GM12872 (cell line): Measurements from ENCODE around the gene RTN4RL2.

Experiments
- CTCF ChIP-seq: IDR thresholded peaks from 3 replicates; pipeline ENCODE4 v1.5.1; 2011; ENCODE audit warnings: low read depth, mild to moderate bottlenecking, low read length, moderate library complexity; ENCODE audit not compliant: insufficient read depth

The RTN4RL2 gene

GRCh38 chr11:57496109-57496820, 35.9 kb downstream of the RTN4RL2 start:
- no peak for TF ChIP-seq CTCF

- no peak for TF ChIP-seq CTCF
These were observed 37.2 kb downstream of the RTN4RL2 start for GRCh38 chr11:57497303-57498247.

- no peak for TF ChIP-seq CTCF
These were observed 38.2 kb downstream of the RTN4RL2 start for GRCh38 chr11:57498540-57498939.

- no peak for TF ChIP-seq CTCF
These were observed 39.2 kb downstream of the RTN4RL2 start for GRCh38 chr11:57499413-57499982.

- no peak for TF ChIP-seq CTCF
These were observed 39.7 kb downstream of the RTN4RL2 start for GRCh38 chr11:57499983-57500461.

- no peak for TF ChIP-seq CTCF
These were observed 40.2 kb downstream of the RTN4RL2 start for GRCh38 chr11:57500515-57500914.

GRCh38 chr11:57500926-57501325, 40.6 kb downstream of the RTN4RL2 start:
- TF ChIP-seq CTCF: no peak
